Calu3 (cell line): ENCODE data around the gene SNTG2. TPM values are rescaled to one million over a fixed set of nuclear protein-coding genes. Genes with fewer than 3 reads are reported as not detected.

ENCODE experiments used
- BruUV-seq: library from RNA; stranded (reverse); fragments of 400-500 nt; replicated peaks from 2 replicates; lab custom pipeline; 2021; lab: Mats Ljungman, UMichigan
- CTCF ChIA-PET: fragments of 300-600 bp; sonication (Branson Sonifier 250); formaldehyde crosslinking; loops from one replicate; lab custom pipeline; 2022; ENCODE audit warnings: antibody characterized with exemption; lab: Charles Lee
- DNase-seq: peaks from one replicate; pipeline ENCODE4 v3.0.0; 2022
- H3K27ac Mint-ChIP-seq: one replicate; pipeline ENCODE4 v1.8.0; 2022; ENCODE audit warnings: mixed read lengths; ENCODE audit not compliant: unreplicated experiment
- H3K27me3 Mint-ChIP-seq: one replicate; pipeline ENCODE4 v1.8.0; 2022; ENCODE audit warnings: mixed read lengths; ENCODE audit not compliant: unreplicated experiment
- H3K36me3 Mint-ChIP-seq: one replicate; pipeline ENCODE4 v1.8.0; 2022; ENCODE audit warnings: mild to moderate bottlenecking, moderate library complexity, mixed read lengths; ENCODE audit not compliant: insufficient read depth, unreplicated experiment
- H3K4me1 Mint-ChIP-seq: one replicate; pipeline ENCODE4 v1.8.0; 2022; ENCODE audit warnings: mild to moderate bottlenecking, low read depth, mixed read lengths; ENCODE audit not compliant: unreplicated experiment
- H3K4me3 Mint-ChIP-seq: one replicate; pipeline ENCODE4 v1.8.0; 2022; ENCODE audit warnings: mild to moderate bottlenecking, low read depth, moderate library complexity, mixed read lengths; ENCODE audit not compliant: unreplicated experiment
- H3K9me3 Mint-ChIP-seq: one replicate; pipeline ENCODE4 v1.8.0; 2022; ENCODE audit warnings: low read depth, mixed read lengths; ENCODE audit not compliant: unreplicated experiment
- CTCF ChIP-seq: fragments of 200-600 bp; IDR thresholded peaks from one replicate; pipeline ENCODE4 v1.8.0; 2022; ENCODE audit warnings: antibody characterized with exemption; ENCODE audit not compliant: unreplicated experiment
- intact Hi-C: fragments of 100-400 bp; cut with micrococcal nuclease; formaldehyde crosslinking; loops from one replicate; pipeline ENCODE4 v1.10.0; 2022; ENCODE audit not compliant: unreplicated experiment
- total RNA-seq: library from RNA; stranded (reverse); gene quantifications from 2 replicates; pipeline ENCODE4 v1.2.3, GENCODE V29; 2022

SNTG2 gene
- total RNA-seq, 1 experiment from 2014 or later: not detected

GRCh38 chr2:1278125-1278524 lies 327.5 kb downstream of the SNTG2 start:
- Mint-ChIP-seq H3K27ac (no peak overlapping the region), H3K36me3 (no peaks in the 10 kb centered on the region), H3K9me3 (peaks cover 18% of the 10 kb centered on the region), H3K4me1 (no peaks in the 10 kb centered on the region), H3K27me3 (no peaks in the 10 kb centered on the region), H3K4me3 (no peak overlapping the region)
- BruUV-seq: no TSS peak
- CTCF ChIA-PET: no interaction called here
- no peak for DNase-seq
- no peak for TF ChIP-seq CTCF
- intact Hi-C loops: no loop called here

GRCh38 chr2:1278861-1279260 lies 328.2 kb downstream of the SNTG2 start:
- TF ChIP-seq CTCF: no peak
- H3K36me3 Mint-ChIP-seq: no peaks in the 10 kb centered on the region
- no peaks in the 10 kb centered on the region for H3K4me1 Mint-ChIP-seq
- intact Hi-C loops: no loop called here
- peaks cover 16% of the 10 kb centered on the region for H3K9me3 Mint-ChIP-seq
- H3K27me3 Mint-ChIP-seq: no peaks in the 10 kb centered on the region
- H3K27ac Mint-ChIP-seq: no peak overlapping the region
- no peak overlapping the region for H3K4me3 Mint-ChIP-seq
- BruUV-seq: no TSS peak
- DNase-seq: no peak
- CTCF ChIA-PET: no interaction called here

GRCh38 chr2:1282552-1282951 lies 331.9 kb downstream of the SNTG2 start:
- no peak overlapping the region for H3K27ac Mint-ChIP-seq
- no peaks in the 10 kb centered on the region for H3K36me3 Mint-ChIP-seq
- no peaks in the 10 kb centered on the region for H3K27me3 Mint-ChIP-seq
- intact Hi-C loops: no loop called here
- H3K4me3 Mint-ChIP-seq: no peak overlapping the region
- no peaks in the 10 kb centered on the region for H3K4me1 Mint-ChIP-seq
- no peak for DNase-seq
- no TSS peak for BruUV-seq
- CTCF ChIA-PET: no interaction called here
- TF ChIP-seq CTCF: no peak
- peaks cover 12% of the 10 kb centered on the region for H3K9me3 Mint-ChIP-seq

GRCh38 chr2:1283020-1283801 lies 332.6 kb downstream of the SNTG2 start:
- no TSS peak for BruUV-seq
- Mint-ChIP-seq H3K9me3 (peaks cover 12% of the 10 kb centered on the region), H3K27ac (no peak overlapping the region), H3K4me3 (no peak overlapping the region), H3K36me3 (no peaks in the 10 kb centered on the region), H3K27me3 (no peaks in the 10 kb centered on the region), H3K4me1 (no peaks in the 10 kb centered on the region)
- CTCF ChIA-PET: no interaction called here
- no peak for DNase-seq
- intact Hi-C loops: no loop called here
- TF ChIP-seq CTCF: no peak
